GM12878 (cell line): ENCODE measurements around the gene GUCY1A1. TPM values are rescaled to one million over a fixed set of nuclear protein-coding genes. Genes with fewer than 3 reads are reported as not detected.

ENCODE experiments used
- ATAC-seq: fragments of 200-7000 bp; cut with Tn5 transposase; 3 replicates; pipeline ENCODE4 v1.9.1; 2020; ENCODE audit warnings: mild to moderate bottlenecking, moderate library complexity
- BruUV-seq: library from RNA; stranded (reverse); fragments of 400-500 nt; replicated peaks from 2 replicates; lab custom pipeline; 2021; lab: Mats Ljungman, UMichigan
- CTCF ChIA-PET: fragments of 300-600 bp; sonication (Branson Sonifier 250); formaldehyde crosslinking; extraction: SDS; loops from one replicate; lab custom pipeline; 2021; ENCODE audit warnings: inconsistent platforms; lab: Yijun Ruan, JAX
- POLR2A ChIA-PET: fragments of 350-600 bp; formaldehyde crosslinking; extraction: SDS; loops from one replicate; lab custom pipeline; 2021; ENCODE audit warnings: inconsistent platforms; lab: Charles Lee
- RAD21 ChIA-PET: fragments of 300-600 bp; sonication (Branson Sonifier 250); formaldehyde crosslinking; loops from one replicate; lab custom pipeline; 2023; ENCODE audit warnings: antibody characterized with exemption; ENCODE audit not compliant: unreplicated experiment; lab: Charles Lee
- SMC1A ChIA-PET: fragments of 300-600 bp; sonication (Branson Sonifier 250); formaldehyde crosslinking; loops from one replicate; lab custom pipeline; 2023; ENCODE audit not compliant: unreplicated experiment, uncharacterized antibody; lab: Charles Lee
- DNase-seq: peaks from one replicate; pipeline ENCODE4 v3.0.0-alpha.2; 2011; ENCODE audit warnings: low read depth, low spot score
- FAIRE-seq: peaks from 3 replicates; lab custom pipeline; 2011; peaks lifted over from hg19 to GRCh38; lab: Jason Lieb, UNC
- H2AFZ ChIP-seq: 2 replicates; pipeline ENCODE4 v1.6.0; 2011; ENCODE audit warnings: low read depth, low read length, control low read depth; ENCODE audit not compliant: control insufficient read depth
- H3K27ac ChIP-seq: 2 replicates; pipeline ENCODE4 v1.5.1; 2011; ENCODE audit warnings: control low read depth; ENCODE audit not compliant: control insufficient read depth, insufficient read depth
- H3K27me3 ChIP-seq, 2 experiments: replicated peaks in 1 of 2; 2 replicates each; pipeline versions ENCODE4 v1.6.0 to v1.6.1; 2011; ENCODE audit warnings: low read length in 1 of 2; ENCODE audit not compliant: control insufficient read depth in 2 of 2, insufficient read depth in 2 of 2
- H3K36me3 ChIP-seq, 2 experiments: 2 replicates each; pipeline ENCODE4 v1.5.1; 2011; ENCODE audit warnings: low read length in 1 of 2; ENCODE audit not compliant: control insufficient read depth in 2 of 2, insufficient read depth in 2 of 2
- H3K4me1 ChIP-seq: 2 replicates; pipeline ENCODE4 v1.6.1; 2011; ENCODE audit warnings: mild to moderate bottlenecking, low read length, moderate library complexity, mixed read lengths; ENCODE audit not compliant: control insufficient read depth, insufficient read depth
- H3K4me2 ChIP-seq: 2 replicates; pipeline ENCODE4 v1.6.0; 2011; ENCODE audit warnings: control low read depth; ENCODE audit not compliant: control insufficient read depth, insufficient read depth
- H3K4me3 ChIP-seq: fragments of 200-600 bp; sonication (generic); 2 replicates; pipeline ENCODE4 v1.5.1; 2016
- H3K79me2 ChIP-seq: 2 replicates; pipeline ENCODE4 v1.6.0; 2011; ENCODE audit warnings: low read length; ENCODE audit not compliant: control insufficient read depth, insufficient read depth
- H3K9ac ChIP-seq: 2 replicates; pipeline ENCODE4 v1.8.0; 2011; ENCODE audit warnings: low read length, control low read depth, mixed read lengths; ENCODE audit not compliant: control insufficient read depth, insufficient read depth
- H3K9me3 ChIP-seq: replicated peaks from 3 replicates; pipeline ENCODE4 v1.5.1; 2011; ENCODE audit warnings: mild to moderate bottlenecking, low read length; ENCODE audit not compliant: control insufficient read depth, insufficient read depth
- H4K20me1 ChIP-seq: 2 replicates; pipeline ENCODE4 v1.6.0; 2011; ENCODE audit not compliant: control insufficient read depth, insufficient read depth
- BHLHE40 ChIP-seq, 2 experiments: fragments of 450-650 bp in 1 of 2; IDR thresholded peaks; 2 replicates each; pipeline ENCODE4 v1.6.1; 2011 to 2017; ENCODE audit warnings: low read depth in 2 of 2, borderline replicate concordance in 1 of 2, improper control_type of control experiment in 1 of 2, low read length in 1 of 2, mild to moderate bottlenecking in 1 of 2
- CTCF ChIP-seq, 3 experiments: IDR thresholded peaks in 2 of 3; conservative IDR thresholded peaks in 1 of 3; 2 replicates each; pipeline ENCODE4 v1.5.1; 2011; ENCODE audit warnings: low read depth in 3 of 3, low read length in 3 of 3, mild to moderate bottlenecking in 3 of 3, control low read depth in 2 of 3, moderate library complexity in 2 of 3, inconsistent platforms in 1 of 3, mixed read lengths in 1 of 3; ENCODE audit not compliant: control insufficient read depth in 2 of 3, insufficient read depth in 1 of 3; ENCODE audit errors: extremely low read depth in 1 of 3
- WGBS: methylation state at CpG from one replicate; pipeline ENCODE4 v1.1.6; 2016; ENCODE audit warnings: low lambda C conversion rate; ENCODE audit not compliant: insufficient replicate concordance, insufficient coverage; ENCODE audit errors: missing lambda C conversion rate; 5-methylcytosine and 5-hydroxymethylcytosine counted together
- in situ Hi-C: fragments of 300-500 bp; cut with MboI; formaldehyde crosslinking; loops from 9 replicates; pipeline ENCODE4 v1.14.3; 2018; ENCODE audit warnings: mixed read lengths
- intact Hi-C: fragments of 100-400 bp; cut with micrococcal nuclease; formaldehyde crosslinking; loops from one replicate; pipeline ENCODE4 v1.14.2; 2022; ENCODE audit not compliant: unreplicated experiment
- polyA plus RNA-seq, 11 experiments: library from polyadenylated mRNA; depleted of rRNA in 4 of 11; unstranded in 6 of 11; stranded (reverse) in 5 of 11; fragments of >200 nt; fragmentation: Nextera tagmentation in 4 of 11; fragmentation: Illumina TruSeq in 1 of 11; extraction: Ambion mirVana in 4 of 11; extraction: Trizol in 1 of 11; gene quantifications; 1 replicate in 1 of 11; 2 replicates in 10 of 11; pipeline versions ENCODE4 v1.2.1 to v1.2.3, GENCODE V29; 2011 to 2016; ENCODE audit warnings: inconsistent platforms in 2 of 11, missing spikeins in 2 of 11, low read depth in 1 of 11
- total RNA-seq, 4 experiments: library from RNA; depleted of rRNA in 3 of 4; stranded (reverse); fragments of >200 nt in 3 of 4; fragmentation: Illumina TruSeq in 1 of 4; extraction: Trizol in 1 of 4; gene quantifications; 2 replicates each; pipeline versions ENCODE4 v1.2.1 to v1.2.3, GENCODE V29; 2013 to 2021
- TF ChIP-seq, protein P1 (sequence below): fragments of 450-650 bp; conservative IDR thresholded peaks from 2 replicates; pipeline ENCODE4 v1.6.1; 2017; ENCODE audit warnings: mild to moderate bottlenecking, moderate library complexity
- TF ChIP-seq, protein P2 (sequence below): fragments of 450-650 bp; IDR thresholded peaks from 2 replicates; pipeline ENCODE4 v1.6.1; 2017; ENCODE audit warnings: borderline replicate concordance

The GUCY1A1 gene
- total and polyA plus RNA-seq, 10 of the 15 experiments (the other 5 are each of a cell fraction or from before 2014, with no cell fraction given): 0.44 to 22.6 (median 0.55) TPM

DNA sequence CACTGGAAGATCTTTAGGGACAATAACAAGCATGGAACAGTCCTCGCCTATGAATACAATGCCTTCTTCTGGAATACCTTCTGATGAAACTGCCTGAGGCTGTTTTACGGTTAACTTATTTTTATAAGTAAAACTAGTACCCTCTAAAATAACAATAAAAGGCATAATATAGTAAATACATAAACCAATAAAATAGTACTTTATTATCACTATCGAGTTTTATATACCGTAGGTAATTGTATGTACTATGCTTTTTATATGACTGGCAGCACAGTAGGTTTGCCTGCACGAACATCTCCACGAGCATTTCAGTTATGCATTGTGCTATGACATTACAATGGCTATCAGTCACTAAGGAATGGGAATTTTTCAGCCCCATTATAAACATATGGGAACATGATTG lies 8.0 kb downstream of the GUCY1A1 start:
- ATAC-seq (no peak), DNase-seq (no peak), FAIRE-seq (no peak)
- 37% methylated on average over 6 of the region's 6 CpGs for WGBS
- Histone ChIP-seq H3K4me3 (no peak overlapping the region), H3K9me3 (no peaks in the 10 kb centered on the region), H3K4me2 (no peak overlapping the region), H3K4me1 (no peaks in the 10 kb centered on the region), H3K79me2 (no peaks in the 10 kb centered on the region), H4K20me1 (no peaks in the 10 kb centered on the region), H3K36me3 (no peaks in the 10 kb centered on the region), H3K27me3 (peaks cover 0 to 3% of the 10 kb centered on the region in 2 experiments; a peak in 1 of 4 replicates), H2AFZ (no peak overlapping the region), H3K9ac (no peak overlapping the region), H3K27ac (no peak overlapping the region)
- intact Hi-C loops (no loop called here), in situ Hi-C loops (no loop called here)
- CTCF ChIA-PET: interaction anchor here (0.6 to 3.5 kb wide), 9 partner anchors 12 to 299 kb away, joined by 3 to 13 read pairs (median 8); partner anchors contain the start of gene GUCY1B1
- no peak for TF ChIP-seq CTCF (IDR thresholded peaks at IDR 0.05 in 2 of 3, conservative IDR thresholded peaks at IDR 0.05 in 1 of 3; ENCODE audit: control insufficient read depth in 2 of 3, extremely low read depth in 1 of 3, insufficient read depth in 1 of 3, low read depth in 3 of 3, low read length in 3 of 3)
- TF ChIP-seq, protein P1, sequence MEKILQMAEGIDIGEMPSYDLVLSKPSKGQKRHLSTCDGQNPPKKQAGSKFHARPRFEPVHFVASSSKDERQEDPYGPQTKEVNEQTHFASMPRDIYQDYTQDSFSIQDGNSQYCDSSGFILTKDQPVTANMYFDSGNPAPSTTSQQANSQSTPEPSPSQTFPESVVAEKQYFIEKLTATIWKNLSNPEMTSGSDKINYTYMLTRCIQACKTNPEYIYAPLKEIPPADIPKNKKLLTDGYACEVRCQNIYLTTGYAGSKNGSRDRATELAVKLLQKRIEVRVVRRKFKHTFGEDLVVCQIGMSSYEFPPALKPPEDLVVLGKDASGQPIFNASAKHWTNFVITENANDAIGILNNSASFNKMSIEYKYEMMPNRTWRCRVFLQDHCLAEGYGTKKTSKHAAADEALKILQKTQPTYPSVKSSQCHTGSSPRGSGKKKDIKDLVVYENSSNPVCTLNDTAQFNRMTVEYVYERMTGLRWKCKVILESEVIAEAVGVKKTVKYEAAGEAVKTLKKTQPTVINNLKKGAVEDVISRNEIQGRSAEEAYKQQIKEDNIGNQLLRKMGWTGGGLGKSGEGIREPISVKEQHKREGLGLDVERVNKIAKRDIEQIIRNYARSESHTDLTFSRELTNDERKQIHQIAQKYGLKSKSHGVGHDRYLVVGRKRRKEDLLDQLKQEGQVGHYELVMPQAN: no peak
- TF ChIP-seq, protein P2, sequence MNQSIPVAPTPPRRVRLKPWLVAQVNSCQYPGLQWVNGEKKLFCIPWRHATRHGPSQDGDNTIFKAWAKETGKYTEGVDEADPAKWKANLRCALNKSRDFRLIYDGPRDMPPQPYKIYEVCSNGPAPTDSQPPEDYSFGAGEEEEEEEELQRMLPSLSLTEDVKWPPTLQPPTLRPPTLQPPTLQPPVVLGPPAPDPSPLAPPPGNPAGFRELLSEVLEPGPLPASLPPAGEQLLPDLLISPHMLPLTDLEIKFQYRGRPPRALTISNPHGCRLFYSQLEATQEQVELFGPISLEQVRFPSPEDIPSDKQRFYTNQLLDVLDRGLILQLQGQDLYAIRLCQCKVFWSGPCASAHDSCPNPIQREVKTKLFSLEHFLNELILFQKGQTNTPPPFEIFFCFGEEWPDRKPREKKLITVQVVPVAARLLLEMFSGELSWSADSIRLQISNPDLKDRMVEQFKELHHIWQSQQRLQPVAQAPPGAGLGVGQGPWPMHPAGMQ: no peak
- no peak for TF ChIP-seq BHLHE40 (IDR thresholded peaks at IDR 0.05; ENCODE audit: borderline replicate concordance in 1 of 2, low read depth in 2 of 2, low read length in 1 of 2)
- POLR2A ChIA-PET: interaction anchor here (1.2 to 2.0 kb wide), 2 partner anchors 10 to 35 kb away, joined by 4 to 11 read pairs; no protein-coding TSS in a partner anchor
- SMC1A ChIA-PET: interaction anchor here (0.6 to 5.7 kb wide), 11 partner anchors 8 to 674 kb away, joined by 3 to 52 read pairs (median 5); partner anchors contain the start of gene GUCY1A1
- RAD21 ChIA-PET: interaction anchor here (0.9 to 5.4 kb wide), 7 partner anchors 8 to 112 kb away, joined by 3 to 29 read pairs (median 10); partner anchors contain the start of genes GUCY1A1 and GUCY1B1
- no TSS peak for BruUV-seq
